NCI-H2196 treated with DMSO at 0.1 percent for 48 hours (cell line): ENCODE data around the gene RFX2.

ENCODE experiments used
- DNase-seq: peaks from one replicate; lab custom pipeline; 2025; ENCODE audit not compliant: unreplicated experiment; lab: John Stamatoyannopoulos, UW

Gene RFX2

DNA sequence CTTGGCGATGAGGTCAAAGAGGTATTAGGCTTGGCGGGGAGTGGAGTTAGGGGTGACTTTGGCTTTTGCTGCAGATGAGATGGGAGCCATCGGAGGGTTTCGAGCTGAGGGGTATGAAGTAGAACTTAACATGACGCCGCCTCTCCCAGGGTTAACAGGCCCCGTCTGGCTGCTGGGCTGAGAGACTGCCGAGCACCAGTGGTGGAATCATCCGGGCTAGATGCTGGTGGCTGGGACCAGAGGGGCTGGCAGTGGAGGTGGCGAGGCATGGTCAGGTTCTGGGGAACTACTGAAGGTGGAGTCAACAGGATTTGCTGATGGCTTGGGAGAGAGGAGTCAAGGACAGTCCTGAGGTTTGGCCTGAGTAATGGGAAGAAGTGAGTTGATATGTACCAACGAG, 4.9 kb downstream of the RFX2 start:
- no peak for DNase-seq

DNA sequence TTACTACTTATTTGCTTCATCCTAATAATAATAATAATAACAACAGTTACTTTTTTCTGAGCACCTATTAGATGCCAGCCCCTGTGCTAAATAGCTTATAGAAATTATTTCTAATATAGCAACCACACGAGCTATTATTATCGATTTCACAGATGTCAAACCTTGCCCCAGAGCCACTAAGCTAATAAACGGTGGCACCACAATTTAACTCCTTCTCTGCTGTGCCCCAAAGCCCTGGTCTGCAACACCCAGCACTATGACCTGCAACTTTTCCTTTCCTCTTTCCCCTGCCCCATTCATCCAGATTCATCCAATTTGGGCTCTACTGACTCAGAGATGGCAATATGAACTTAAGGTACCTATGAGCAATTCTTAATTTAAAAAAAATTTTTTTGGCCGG, 6.4 kb downstream of the RFX2 start:
- DNase-seq: no peak

DNA sequence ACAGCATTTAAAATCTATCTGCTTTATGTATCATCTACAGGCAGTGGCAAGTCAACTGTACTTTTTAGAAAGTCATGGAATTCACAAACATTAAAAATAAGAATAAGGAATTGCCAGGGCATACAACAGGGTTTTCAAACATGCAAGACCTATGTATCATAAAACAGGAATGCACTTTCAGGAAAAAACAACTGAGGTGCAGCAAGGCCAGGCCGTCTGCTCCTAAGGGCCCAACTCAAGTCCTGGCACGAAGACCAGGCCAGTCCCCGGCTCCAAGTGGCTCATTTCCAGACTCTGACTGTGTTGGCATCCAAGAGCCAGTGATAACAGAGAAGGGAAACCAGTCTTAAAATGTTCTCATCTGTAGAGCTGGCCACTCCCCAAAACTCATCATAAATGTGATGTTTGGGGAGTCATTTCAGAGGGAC, 7.1 kb downstream of the RFX2 start:
- no peak for DNase-seq

DNA sequence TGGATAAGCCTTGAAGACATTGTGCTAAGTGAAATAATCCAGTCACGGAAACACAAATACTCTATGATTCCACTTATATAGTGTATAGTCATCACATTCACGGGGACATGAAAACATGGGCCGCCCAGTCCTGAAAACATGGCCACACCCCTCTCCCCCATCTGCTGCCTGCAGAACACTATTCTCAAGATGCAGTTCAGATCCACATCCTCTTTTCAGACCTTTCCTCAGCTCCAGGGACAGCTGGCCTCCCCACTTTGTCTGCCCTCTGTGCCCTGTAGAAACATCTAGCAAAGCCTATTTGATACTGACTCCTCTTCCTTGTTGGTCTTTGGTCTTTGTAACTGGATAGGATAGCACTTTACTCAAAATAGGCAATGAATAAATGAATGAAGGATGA, 8.3 kb downstream of the RFX2 start:
- no peak for DNase-seq

DNA sequence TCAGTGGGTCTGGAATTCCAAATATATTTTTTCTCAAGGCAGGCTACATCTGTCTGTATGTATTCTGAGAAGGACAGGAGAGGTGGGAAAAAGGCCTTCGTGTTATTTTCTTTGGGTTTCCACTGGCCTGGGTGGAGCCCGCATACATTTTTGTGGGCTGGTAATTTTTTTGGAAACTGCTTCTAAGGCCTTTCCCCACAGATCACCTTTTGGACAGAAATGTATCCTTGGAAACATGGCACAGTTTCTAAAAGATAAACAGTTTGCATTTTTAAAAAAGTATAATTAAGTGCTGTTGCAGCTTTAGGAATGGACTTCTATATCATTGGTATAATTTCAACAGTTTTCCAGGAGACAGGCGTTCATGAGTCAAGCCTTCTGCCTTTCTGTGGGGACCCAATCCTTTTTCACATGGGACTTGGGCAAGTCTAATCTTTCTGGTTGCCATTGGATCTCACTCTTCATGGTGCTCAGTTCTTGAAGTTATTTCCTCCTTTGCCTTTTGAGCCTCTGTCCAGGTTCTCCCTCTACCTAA, 8.9 kb downstream of the RFX2 start:
- no peak for DNase-seq

DNA sequence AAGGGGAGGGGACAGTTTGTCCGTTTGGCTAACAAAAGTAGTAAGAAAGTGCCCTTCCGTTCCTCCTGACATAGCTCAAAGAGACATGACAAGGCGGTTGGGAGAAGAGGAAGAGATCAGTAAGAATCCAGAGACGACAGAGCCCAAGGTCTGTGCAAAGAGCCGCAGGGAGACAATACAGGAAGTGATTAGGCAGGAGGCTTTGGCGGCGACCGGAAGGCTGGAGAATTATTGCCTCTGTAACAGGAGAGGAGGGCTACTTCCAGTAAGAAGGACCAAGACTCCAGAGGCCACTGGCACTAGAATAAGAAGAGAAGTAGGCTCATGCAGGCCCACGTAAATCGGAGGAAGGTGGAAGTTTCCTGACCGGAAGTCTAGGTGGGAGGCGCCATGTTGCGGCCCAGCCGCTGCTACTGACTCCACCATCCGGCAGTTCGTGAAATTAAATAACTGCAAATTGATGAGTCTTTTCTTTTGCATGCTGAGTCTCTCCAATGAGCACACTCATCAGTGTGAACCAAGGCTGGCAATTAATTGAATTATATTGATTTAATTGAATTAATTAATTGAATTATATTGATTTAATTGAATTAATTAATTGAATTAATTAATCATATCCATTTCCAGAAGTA, 9.9 kb downstream of the RFX2 start:
- DNase-seq: no peak

DNA sequence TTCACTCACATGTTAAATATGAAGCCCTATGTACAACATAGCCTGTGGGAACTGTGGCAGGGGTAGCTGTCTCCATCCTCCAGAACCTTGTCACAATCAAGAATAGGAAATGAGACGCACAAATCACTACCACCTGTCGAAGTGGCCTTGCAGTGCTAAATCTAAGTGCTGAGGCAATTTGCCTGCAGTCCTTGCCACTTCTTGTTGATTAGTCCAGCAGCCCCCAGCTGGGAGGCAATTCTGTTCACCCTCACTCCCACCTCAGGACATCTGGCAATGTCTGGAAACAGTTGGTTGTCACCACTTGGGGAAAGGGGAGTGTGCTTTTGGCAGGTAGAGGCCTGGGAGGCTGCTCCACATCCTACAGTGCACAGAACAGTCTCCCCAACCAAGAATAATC, 10.7 kb downstream of the RFX2 start:
- no peak for DNase-seq

DNA sequence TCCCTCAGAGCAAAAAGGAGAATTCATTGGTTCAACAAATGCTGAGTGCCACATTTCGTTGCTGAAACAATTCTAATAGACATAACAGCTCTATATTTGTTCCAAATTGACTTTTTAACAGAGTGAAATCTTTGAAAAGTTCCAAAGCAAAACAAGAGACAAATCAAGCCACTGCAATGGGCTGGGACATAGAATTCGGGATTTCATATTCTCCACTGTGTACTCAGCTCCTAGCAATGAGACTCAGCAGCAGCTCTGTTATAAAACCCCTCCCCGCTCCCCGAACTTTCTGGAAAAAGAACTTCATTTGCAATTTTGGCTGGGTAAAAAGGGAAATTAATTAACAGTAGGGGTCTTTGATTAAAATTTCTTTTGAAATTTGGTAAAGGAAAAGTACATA, 11.3 kb downstream of the RFX2 start:
- DNase-seq: no peak

DNA sequence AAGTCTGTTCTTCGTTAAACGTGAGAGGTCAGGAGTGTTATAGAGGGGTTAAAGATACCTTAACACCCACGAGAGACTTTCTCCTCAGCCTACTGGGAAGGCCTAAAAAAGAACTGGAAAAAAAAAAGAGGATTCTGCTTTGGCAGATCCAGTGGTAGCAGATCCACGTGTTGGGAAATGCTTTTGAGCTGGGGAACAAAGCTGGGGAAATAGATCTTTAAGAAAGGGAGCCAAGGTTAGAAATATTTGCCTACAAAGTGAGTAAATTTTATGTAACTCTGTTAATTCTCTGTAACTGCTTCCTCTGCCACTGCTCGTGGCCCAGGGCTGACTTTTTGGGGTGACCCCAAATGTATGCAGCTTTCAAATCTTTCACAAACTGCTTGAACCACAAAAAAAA, 11.7 kb downstream of the RFX2 start:
- DNase-seq: no peak

DNA sequence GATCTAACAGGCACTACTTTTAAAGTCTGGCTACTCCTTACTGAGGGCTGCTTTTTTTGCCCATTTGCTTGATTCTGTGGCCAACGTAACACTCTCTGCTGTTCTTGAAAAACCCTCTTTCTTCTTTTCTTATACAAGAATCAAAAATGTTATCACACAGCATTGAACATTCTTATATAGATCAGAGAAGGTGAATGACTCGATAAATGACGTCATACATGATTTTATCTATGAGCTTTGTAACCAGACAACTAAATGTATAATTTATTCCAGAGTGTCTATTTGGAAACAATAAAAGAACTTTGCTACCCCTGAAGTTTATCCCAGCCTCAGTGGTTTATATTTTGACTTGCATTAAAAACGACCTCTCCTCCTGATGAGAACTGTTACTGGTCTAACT, 12.4 kb downstream of the RFX2 start:
- DNase-seq: no peak

DNA sequence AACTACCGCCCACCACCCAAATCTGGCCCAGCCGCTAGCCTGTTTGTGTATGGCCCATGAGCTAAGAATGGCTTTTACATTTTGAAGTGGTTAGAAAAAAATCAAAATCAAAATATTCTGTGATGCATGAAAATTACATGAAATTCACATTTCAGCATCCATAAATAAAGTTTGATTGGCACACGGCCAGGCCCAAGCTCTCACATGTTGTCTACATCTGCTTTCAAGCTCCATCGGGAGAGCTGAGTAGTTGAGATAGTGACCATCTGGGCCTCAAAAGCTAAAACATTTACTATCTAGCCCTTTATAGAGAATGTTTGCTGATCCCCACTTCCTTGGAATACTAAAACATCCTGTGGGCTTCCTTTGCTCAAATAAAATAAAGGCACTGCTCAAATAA, 14.5 kb downstream of the RFX2 start:
- DNase-seq: no peak

DNA sequence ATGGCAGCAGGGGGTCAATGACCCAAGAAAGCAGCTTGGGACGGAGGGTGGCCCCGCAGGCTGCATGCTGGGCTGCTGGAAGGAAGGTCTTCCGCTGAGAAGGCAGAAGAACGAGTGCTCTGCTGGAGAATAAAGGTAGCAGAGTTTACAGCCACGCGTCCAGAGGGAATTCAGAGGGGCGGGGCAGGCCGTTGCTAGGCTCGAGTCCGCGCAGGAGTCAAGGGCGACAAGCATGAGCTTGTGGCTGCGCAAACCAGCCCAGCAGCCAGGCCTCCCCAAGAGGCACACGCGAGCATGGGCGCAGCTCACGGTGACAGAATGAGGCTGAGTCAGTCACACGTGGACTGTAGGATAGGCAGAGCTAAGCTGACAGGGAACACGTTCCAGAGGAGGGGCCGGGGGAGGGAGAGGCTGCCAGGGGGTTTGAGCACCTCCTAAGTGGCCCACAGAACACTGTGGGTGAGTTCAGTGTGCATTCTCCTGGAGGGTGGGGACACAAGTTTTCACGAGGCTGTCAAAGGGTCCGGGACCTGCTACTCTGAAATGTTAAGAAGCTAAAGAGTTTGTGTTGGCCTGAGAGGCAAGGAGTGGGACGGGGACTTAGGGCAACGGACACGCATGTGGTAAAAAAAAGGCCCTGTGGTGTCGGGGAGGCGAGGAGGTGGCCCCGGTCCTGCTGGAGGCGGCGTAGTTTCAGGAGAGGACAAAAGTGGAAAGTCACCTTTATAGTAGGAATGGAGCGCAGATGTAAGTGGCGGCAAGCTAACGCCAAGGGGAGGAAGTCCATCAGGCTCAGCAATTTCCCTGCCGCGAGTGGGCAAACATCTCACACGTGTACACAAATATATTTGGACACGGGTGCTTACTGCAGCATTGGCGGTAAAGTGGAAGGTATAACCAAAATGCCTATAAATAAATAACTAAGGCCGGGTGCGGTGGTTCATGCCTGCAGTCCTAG, 17.7 kb downstream of the RFX2 start:
- DNase-seq: peak; percentile 29

DNA sequence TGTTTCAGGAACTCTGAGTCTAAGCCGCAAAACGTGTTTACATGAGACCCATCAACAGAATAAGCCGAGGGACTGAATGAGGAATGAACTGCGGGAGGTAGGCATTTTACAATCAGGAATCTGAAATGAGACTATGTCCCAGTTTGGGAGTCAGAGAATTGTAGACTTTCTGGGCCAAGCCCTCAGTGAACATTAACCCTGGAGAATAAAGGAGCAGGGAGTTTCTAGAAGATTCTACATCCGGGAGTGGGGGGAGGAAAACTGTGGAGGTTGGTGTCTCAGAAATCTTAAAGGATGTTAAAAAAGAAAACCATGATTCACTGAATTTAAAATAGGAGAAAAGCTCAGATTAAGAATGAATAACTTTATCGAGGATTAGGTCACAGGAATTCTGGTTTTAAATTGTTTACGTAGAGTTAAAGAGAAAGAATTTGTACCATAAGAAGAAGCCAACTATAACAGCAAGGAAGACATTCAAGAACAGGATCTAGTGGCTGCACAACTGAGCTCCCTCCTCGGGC, 18.5 kb downstream of the RFX2 start:
- no peak for DNase-seq

DNA sequence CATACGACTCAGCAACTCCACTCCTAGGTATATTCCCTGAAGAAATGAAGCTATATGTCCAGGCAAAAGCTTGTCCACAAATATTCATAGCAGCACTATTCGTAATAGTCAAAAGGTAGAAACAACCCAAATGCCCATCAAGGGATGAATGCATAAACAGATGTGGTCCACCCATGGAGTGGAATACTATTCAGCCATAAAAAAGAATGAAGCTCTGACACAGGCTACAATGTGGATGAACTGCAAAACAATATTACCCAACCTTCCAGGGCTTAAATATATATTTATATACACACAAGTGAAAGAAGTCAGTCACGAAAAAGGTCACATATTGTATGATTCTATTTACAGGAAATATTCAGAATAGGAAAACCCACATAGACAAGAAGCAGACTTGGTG, 19.7 kb downstream of the RFX2 start:
- no peak for DNase-seq

DNA sequence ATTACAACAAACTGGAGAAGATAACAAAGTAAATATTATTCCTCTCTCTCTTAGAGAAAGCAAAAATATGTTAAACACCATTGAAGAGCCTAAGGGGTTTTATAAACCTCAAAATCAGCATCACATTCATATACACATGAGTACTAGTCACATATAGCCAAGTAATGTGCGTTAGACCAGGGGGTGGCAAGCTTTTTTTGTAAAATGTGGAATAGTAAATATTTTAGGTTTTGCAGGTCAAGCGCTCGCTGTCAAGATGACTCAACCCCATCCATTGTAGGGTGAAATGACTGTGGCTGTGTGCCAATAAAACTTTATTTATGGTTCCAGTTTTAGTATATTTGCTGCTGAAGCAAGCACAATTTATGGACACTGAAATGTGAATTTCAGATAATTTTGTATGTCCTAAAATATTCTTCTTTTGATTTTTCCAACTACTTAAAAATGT, 21.7 kb downstream of the RFX2 start:
- no peak for DNase-seq

DNA sequence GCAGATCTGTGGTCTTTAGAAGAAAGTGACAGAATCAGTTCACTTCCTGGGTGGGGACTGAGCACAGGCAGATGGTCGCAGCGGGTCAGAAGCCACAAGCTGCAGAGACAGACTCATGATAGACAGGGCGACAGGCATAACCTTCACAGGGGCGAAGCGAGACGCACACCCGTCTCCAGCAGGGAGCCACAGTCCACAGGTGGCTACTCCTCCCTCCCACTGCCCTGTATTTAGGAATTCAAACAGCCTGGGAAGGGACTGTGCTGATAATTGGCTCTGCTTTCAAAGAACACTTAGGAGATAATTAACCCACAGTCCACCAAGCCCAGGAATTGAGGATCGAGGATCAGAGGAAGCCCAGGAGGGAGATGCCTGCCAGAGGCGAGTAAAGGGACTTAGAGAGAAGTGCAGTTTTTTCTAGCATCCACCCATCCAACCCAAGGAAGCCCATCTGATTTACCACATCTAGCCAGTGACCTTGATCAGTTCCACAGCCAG, 23.2 kb downstream of the RFX2 start:
- DNase-seq: no peak

DNA sequence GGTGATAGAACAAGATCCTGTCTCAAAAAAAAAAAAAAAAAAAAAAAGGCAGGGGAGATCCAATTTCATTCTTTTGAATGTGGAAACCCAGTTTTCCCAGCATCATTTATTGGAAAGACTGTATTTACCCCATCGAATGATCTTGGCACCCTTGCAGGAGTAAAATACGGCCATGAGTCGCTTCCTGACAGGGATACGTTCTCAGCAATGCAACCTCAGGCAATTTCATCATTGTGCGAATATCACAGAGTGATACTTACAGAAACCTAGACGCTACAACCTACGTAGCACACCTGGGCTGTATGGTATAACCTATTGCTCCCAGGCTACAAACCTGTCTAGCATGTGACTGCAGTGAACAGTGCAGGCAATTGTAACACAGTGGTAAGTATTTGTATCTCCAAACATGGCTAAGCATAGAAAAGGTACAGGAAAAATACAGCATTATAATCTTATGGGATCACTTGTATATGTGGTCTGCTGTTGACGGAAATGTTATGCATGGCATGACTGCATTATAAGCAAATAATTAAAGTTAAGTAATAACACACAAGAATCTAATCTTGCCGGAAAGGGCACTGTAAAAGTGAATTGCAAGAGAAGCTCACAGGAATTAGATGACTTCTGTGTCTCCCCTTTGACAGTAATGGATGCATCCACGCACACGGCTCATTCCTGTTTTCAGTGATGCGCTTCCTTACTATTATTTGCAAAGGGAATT, 24.1 kb downstream of the RFX2 start:
- DNase-seq: no peak

DNA sequence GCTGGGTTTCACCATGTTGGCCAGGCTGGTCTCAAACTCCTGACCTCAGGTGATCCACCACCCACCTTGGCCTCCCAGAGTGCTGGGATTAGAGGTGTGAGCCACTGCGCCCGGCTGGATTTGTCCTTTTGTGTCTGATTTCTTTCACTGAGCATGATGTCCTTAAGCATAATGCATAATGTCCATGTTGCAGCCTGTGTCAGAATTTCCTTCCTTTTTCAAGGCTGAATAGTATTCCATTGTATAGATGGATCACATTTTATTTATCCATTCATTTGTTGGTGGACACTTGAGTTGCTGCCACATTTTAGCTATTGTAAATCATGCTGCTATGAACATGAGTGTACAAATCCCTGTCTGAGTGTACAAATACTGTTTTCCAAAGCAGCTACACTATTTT, 25.5 kb downstream of the RFX2 start:
- no peak for DNase-seq

DNA sequence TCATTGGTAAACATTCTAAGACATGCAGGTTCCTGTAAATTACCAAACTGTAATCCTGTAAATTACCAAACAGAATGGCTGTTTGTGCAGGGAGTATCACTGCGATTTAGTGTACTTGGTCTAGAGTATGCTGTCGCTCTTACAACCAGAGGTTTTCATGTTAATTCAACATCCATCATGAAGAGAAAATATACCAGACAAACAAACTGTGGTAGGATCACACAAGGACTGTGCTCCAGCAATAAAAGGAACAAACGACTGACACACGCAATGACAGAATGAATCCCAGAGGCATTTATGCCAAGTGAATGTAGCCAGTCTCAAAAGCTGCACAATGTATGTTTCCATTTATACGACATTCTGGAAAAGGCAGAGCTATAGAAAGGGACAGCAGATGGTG, 31.2 kb downstream of the RFX2 start:
- no peak for DNase-seq

DNA sequence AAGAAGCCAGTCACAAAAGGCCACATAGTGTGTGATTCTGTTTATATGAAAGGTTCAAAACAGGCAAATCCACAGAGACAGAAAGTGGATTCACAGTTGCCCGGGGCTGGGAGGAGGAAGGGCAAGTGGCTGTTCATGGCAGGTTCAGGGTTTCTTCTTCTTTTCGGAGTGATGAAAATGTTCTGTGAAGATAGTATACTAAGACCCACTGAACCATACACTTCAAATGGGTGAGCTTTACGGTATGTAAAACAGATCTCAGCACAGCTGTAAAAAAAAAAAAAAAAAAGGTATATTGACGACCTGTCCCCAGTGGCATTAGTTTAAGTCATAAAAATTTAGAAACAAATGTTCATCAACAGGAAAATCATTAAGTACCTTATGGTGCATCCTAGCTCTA, 32.2 kb downstream of the RFX2 start:
- DNase-seq: no peak
